HL-60/S4 (cell line): ENCODE results near the gene SUCNR1.

ENCODE experiments used
- in situ Hi-C: fragments of 300-500 bp; cut with MboI; formaldehyde crosslinking; loops from 2 replicates; pipeline ENCODE4 v1.14.3; 2022; ENCODE audit warnings: low sequenced_read_pairs

The SUCNR1 gene

DNA sequence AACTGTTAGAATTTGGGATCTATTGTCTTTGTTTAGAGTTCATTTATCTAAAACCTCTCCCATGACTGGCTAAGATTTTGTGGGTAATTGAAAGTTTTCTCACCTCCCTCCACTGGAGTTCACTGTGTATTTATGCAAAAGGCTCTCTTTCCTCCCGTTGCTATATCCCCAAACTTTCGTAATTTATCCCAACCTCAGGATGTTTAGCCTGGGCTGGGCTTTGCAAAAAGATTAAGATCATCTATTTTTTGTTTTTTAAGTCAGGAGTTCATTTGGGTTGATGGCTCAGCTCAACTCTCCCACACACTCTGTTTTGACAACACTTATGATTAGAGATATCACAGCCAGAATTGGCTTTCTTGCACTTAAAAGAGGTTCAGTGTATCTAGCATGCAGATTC is 27.0 kb downstream of the SUCNR1 start:
- in situ Hi-C loops, result loop anchor here (25.0 kb wide), 1 partner anchor 463 kb away; no protein-coding TSS in a partner anchor

DNA sequence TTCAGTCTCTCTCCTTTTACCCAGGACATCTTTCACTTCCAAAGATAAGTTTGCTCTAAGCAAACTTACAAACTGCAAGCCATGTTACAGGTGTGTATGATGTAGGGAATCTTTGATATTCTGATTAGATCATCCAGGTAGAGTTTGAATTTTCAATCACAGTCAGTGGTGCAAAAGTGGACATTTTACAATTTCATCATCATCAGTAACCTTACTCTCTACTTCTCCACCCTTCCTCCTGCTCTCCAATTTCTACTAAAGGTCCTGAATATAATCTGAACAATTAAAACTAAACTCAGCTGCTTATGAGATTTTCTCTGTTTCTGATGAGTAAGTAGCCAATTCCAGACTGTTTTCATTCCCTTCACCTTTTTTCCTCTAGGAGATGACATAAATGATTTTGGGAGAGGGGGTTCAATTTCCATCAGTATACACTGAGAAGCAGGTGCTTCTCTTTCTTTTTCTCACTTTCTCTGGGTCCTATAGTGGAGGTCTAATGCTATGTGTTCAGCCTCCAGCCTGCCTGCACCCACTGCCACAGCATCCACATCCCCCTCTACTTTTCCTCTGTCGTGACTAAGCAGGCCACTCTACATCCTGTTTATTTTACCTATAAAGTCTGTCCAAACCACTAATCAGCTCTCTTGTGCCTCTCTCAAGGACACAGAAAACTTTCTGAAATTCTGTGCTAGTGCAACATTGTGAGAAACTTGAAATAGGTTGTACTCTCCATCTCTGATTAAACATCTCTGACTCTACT is 27.6 kb downstream of the SUCNR1 start:
- in situ Hi-C loops, result loop anchor here (25.0 kb wide), 1 partner anchor 464 kb away; no protein-coding TSS in a partner anchor

DNA sequence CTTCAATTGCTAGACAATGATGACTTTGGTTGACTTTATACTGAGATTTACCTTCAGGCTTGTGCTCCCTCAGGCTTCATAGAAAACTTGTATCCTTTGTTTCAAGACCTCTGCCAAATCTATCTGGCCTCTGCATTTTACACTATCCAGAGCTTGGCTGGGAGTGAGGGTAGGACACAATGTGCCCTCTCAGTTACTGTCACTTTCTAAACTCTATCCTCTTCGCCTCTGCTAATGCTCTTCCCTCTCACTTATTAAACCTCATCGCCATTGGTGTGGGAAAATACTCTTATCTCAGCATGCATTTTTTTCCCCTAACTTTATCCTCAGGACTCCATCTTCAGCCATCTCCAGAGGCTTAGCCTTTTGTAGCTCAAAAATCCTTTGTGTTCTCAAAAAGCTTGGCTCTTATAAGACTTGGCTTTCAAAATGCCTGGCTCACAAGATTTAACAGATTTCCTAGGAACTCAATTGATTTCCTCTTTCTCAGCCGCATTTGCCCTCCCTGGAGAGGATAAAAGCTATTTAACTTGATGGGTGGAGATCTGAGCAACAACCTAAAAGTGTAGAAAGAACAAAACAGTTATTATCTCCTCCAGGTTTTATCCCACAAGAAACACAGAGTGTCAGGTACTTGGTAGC is 28.3 kb downstream of the SUCNR1 start:
- in situ Hi-C loops, result loop anchor here (25.0 kb wide), 1 partner anchor 464 kb away; no protein-coding TSS in a partner anchor

- in situ Hi-C loops, result loop anchor here (25.0 kb wide), 1 partner anchor 466 kb away; no protein-coding TSS in a partner anchor
These were observed 30.1 kb downstream of the SUCNR1 start for GRCh38 chr3:151903501-151903991.

DNA sequence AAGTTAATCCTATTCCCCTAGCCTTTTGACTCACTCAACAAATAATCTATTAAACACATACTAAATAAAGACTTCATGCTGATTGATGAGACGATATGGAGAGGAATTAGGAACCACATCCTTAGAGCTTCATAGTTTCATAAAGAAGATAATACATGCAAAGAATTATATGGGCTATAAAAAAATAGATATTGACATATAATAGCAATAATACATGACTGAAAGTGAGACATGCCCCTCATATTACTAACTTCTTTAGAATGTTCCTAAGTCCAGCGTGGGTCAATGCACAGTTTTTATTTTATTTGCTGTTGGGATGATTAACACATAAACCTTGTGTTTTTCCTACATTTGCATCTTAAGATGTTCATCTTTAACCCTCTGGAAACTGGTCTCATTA is 32.2 kb downstream of the SUCNR1 start:
- in situ Hi-C loops, result loop anchor here (25.0 kb wide), 1 partner anchor 468 kb away; no protein-coding TSS in a partner anchor

DNA sequence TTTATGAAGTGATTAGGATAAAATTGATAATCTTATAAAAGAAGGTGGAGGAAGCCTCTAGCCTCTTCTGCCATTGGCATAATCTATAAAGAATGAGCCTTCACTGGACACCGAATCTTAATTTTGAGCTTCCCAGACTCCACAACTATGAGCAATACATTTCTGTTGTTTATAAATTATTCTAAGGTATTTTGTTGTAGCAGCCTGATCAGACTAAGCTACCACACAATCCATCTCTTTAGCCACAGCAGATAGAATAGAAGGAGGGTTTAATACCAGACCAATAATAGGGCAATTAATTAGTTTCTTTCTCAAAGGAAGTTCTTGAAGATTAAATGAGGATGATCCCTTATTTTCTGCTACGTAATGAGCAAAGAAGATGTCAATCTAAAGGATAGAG is 33.3 kb downstream of the SUCNR1 start:
- in situ Hi-C loops, result loop anchor here (25.0 kb wide), 1 partner anchor 469 kb away; no protein-coding TSS in a partner anchor

DNA sequence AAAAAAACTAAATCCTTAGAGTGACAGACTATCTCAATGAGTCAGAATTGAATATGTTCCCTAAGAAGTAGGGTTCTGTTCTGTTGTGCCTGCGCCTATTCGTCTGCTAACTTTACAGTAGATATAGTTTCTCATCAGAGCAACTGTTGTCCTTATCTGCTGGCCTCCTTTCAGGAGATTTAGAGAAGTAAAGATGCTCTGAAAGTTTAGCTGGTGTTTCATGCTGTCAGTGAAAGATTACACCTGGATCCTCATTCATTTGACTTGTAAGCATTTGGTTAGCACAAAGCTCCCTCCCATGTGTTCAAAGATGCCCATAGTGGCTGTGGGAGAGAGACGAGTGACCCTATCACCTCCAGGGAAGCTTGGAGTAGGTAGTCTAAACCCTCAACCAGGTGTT is 35.0 kb downstream of the SUCNR1 start:
- in situ Hi-C loops, result loop anchor here (25.0 kb wide), 1 partner anchor 471 kb away; no protein-coding TSS in a partner anchor

GRCh38 chr3:151909681-151910405 is 36.4 kb downstream of the SUCNR1 start:
- in situ Hi-C loops, result loop anchor here (10.0 to 25.0 kb wide), 2 partner anchors 65 to 473 kb away; no protein-coding TSS in a partner anchor

- in situ Hi-C loops, result loop anchor here (10.0 to 25.0 kb wide), 2 partner anchors 67 to 474 kb away; no protein-coding TSS in a partner anchor
These were observed 38.0 kb downstream of the SUCNR1 start for GRCh38 chr3:151911462-151911861.

- in situ Hi-C loops, result loop anchor here (10.0 to 25.0 kb wide), 2 partner anchors 67 to 475 kb away; no protein-coding TSS in a partner anchor
These were observed 38.6 kb downstream of the SUCNR1 start for GRCh38 chr3:151912028-151912427.

DNA sequence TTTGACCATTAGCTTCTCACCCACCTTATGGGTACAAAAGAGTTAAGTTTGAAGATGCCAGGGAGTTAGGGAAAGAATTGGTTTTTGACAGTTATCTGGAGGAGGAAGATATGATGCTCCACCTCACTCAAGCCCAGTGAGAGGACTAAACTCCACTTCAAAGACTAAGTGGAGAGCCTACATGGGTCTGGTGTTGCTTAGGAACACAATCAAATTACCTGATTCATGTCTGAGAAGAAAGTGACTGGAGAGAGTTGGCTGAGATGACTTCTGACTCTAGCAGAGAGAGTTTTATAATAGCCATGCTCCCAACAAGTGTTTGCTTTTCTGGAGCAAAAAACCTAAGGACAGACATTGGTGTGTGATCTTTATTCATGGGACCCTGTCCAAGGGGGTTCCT is 43.3 kb downstream of the SUCNR1 start:
- in situ Hi-C loops, result loop anchor here (10.0 to 25.0 kb wide), 2 partner anchors 72 to 479 kb away; no protein-coding TSS in a partner anchor

- in situ Hi-C loops, result loop anchor here (10.0 to 25.0 kb wide), 2 partner anchors 74 to 481 kb away; no protein-coding TSS in a partner anchor
These were observed 45.0 kb downstream of the SUCNR1 start for GRCh38 chr3:151918253-151919029.

DNA sequence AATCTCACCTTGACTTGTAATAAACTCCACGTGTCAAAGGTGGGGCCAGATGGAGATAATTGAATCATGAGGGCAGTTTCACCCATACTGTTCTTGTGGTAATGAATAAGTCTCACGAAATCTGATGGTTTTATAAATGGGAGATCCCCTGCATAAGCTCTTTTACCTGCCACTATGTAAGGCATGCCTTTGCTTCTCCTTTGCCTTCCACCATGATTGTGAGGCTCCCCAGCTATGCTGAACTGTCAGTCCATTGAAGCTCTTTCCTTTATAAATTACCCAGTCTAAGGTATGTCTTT is 45.5 kb downstream of the SUCNR1 start:
- in situ Hi-C loops, result loop anchor here (10.0 to 25.0 kb wide), 2 partner anchors 74 to 482 kb away; no protein-coding TSS in a partner anchor

DNA sequence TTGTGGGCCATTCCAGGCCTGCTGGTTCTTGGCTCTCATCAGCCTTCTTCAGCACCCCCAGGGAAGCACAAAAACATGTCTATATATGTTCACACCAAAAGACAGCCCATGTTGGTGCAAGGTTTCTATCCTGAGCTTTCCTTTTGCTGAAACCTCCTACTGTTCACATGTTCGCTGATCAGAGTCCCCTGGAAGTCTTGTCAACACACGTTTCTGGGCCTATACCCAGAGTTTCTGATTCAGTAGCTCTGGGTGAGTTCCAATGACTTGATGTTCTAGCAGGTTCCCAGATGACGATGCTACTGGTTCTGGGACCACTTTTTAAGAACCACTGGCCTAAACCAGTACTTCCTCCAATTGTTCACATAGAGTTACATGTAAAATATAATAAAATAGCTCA is 46.0 kb downstream of the SUCNR1 start:
- in situ Hi-C loops, result loop anchor here (10.0 to 25.0 kb wide), 2 partner anchors 75 to 482 kb away; no protein-coding TSS in a partner anchor

DNA sequence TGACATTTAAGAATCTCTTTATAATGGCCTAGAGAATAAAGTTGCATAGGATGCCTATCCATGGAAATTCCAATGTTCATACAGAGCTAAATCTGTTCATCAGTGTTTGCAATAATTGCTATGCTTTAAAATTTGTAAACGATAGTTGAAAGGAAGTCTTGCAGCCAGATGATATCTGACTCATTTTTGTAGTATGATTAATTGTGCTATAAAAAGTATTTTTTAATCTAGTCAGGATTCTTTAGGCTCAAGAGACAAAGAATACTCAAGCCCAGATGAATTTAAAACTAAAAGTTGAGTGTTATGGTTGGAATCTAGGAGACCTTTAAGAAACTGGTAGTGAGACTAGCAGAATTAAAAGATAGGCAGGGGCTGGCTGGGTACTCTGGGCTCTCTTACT is 50.5 kb downstream of the SUCNR1 start:
- in situ Hi-C loops, result loop anchor here (25.0 kb wide), 1 partner anchor 487 kb away; no protein-coding TSS in a partner anchor

- in situ Hi-C loops, result loop anchor here (25.0 kb wide), 1 partner anchor 487 kb away; no protein-coding TSS in a partner anchor
These were observed 51.3 kb downstream of the SUCNR1 start for GRCh38 chr3:151924753-151925152.

GRCh38 chr3:151925419-151925818 is 52.0 kb downstream of the SUCNR1 start:
- in situ Hi-C loops, result no loop called here

- in situ Hi-C loops, result no loop called here
These were observed 52.4 kb downstream of the SUCNR1 start for GRCh38 chr3:151925876-151926275.

DNA sequence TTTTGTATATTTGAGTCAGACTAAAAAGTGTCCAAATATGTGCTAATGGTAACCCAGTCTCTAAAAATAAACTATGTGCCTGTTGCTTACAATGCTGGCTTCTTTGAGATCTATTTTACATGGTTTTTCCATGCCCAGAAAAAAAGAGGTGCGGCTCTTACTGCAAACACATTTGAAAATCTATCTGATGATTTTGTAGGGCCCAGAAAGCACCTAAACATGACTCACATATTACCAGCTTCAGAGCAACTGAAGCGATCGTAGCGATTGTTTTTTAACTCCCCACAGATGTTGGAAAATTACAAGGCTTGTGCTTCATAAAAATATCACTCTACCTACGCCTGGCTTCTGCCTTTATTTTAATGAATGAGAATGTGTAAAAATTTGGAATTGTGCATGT is 53.5 kb downstream of the SUCNR1 start:
- in situ Hi-C loops, result no loop called here
